Esophagus muscularis mucosa (tissue), 4 donors: ENCODE measurements around the gene IAH1.

Experiments used
- CTCF ChIP-seq, 3 experiments: fragments of 200-600 bp in 2 of 3; fragments of 450-650 bp in 1 of 3; sonication (generic) in 2 of 3; IDR thresholded peaks; one replicate each; pipeline ENCODE4 v1.5.1; 2017 to 2019; ENCODE audit warnings: antibody characterized with exemption in 3 of 3, mild to moderate bottlenecking in 2 of 3, moderate library complexity in 1 of 3
- EP300 ChIP-seq: sonication (generic); formaldehyde crosslinking; IDR thresholded peaks from one replicate; pipeline ENCODE4 v1.6.1; 2017; ENCODE audit warnings: antibody characterized with exemption
- POLR2A ChIP-seq: fragments of 450-650 bp; IDR thresholded peaks from one replicate; pipeline ENCODE4 v1.6.1; 2017; ENCODE audit warnings: antibody characterized with exemption, moderate library complexity, mild to moderate bottlenecking, low read depth
- POLR2AphosphoS5 ChIP-seq, 2 donors: sonication (generic); formaldehyde crosslinking; IDR thresholded peaks; one replicate each; pipeline ENCODE4 v1.6.1; 2017; ENCODE audit warnings: antibody characterized with exemption in 2 of 2

GRCh38 chr2:9434489-9434888 is 39.9 kb upstream of the IAH1 start:
- no peak for TF ChIP-seq EP300
- TF ChIP-seq CTCF (IDR thresholded peaks at IDR 0.05): no peak
- no peak for TF ChIP-seq POLR2A
- TF ChIP-seq POLR2AphosphoS5 (IDR thresholded peaks at IDR 0.05): no peak
